ENCODE results near the gene DGKQ. TPM values are rescaled to one million over a fixed set of nuclear protein-coding genes. Genes with fewer than 3 reads are reported as not detected.

The DGKQ gene
- total and polyA plus RNA-seq, 2 of the 8 experiments (the other 6 are each of a cell fraction or from before 2014, with no cell fraction given) = 7.3 to 9.7 TPM

DNA sequence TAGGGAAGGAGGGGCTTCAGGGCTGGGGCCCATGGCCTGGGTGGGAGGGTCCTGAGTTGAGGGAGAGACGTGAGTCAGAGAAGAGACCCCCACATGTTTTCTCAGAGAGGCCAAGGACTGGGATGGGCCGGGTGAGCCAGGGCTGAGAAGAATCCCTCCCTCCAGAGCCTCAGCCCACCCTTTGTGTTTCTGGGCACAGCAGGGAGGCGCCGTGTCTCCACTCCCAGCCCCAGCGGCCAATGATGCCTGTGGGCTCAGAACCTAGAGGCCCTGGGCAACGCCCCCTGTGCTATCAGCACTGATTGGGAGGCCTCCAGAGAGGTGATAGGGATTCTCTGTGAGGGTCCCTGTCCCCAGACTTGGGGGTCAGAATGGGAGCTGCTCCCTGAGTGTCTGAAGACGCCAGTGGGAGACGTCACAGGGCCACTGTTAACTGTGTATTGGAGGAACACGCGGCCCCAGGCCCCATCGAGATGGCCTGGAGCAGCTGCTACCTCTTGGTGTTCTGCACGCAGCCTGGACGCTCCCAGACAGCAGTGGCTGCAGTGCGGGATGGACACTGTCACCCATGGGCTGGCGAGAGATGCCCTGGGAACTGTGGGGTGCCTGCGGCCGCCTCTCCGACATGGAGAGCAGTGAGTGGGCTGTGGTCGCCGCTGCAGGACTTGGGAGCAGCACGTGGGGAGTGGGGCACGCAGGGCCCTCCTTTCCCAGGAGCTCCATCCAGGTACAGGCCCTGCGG lies 46.5 kb upstream of the DGKQ start:
- Histone ChIP-seq H3K4me3 (ENCODE audit: extremely low read depth in 1 of 4, insufficient read depth in 2 of 4, low read depth in 3 of 4, low read length in 4 of 4) (no peak overlapping the region), H3K9ac (replicated peaks in 1 of 4; ENCODE audit: extremely low read depth in 1 of 4, low read depth in 3 of 4, low read length in 3 of 4) (no peak overlapping the region), H2BK20ac (ENCODE audit: low read length) (no peak overlapping the region), H4K8ac (ENCODE audit: extremely low read depth, insufficient read depth, low read length) (peak overlapping the region; percentile 85; the same call in 1 of the 2 replicates), H3K27me3 (replicated peaks in 1 of 4; ENCODE audit: control insufficient read depth in 3 of 4, extremely low read depth in 1 of 4, insufficient read depth in 3 of 4, low read length in 3 of 4) (no peaks in the 10 kb centered on the region), H2BK120ac (replicated peaks; ENCODE audit: low read depth, low read length) (no peak overlapping the region), H3K9me3 (ENCODE audit: insufficient read depth in 2 of 2, low read depth in 1 of 2, low read length in 1 of 2) (no peaks in the 10 kb centered on the region), H2BK12ac (ENCODE audit: low read depth, low read length) (no peak overlapping the region), H2AFZ (ENCODE audit: low read length) (no peak overlapping the region), H2AK5ac (ENCODE audit: low read depth, low read length) (0 out of 2 replicates have a peak overlapping the region, but pooled peaks have one; percentile 8), H3K23ac (ENCODE audit: insufficient read length) (no peak overlapping the region), H3K23me2 (ENCODE audit: low read depth, low read length) (no peaks in the 10 kb centered on the region), H2BK15ac (ENCODE audit: low read length) (no peak overlapping the region), H3K4me2 (ENCODE audit: insufficient read depth in 1 of 2, low read depth in 2 of 2, low read length in 2 of 2) (no peak overlapping the region), H3K27ac (ENCODE audit: low read depth, low read length) (no peak overlapping the region), H3K4ac (replicated peaks; ENCODE audit: insufficient read length, low read depth, low read length) (no peak overlapping the region), H3K79me2 (ENCODE audit: control insufficient read depth in 1 of 2, insufficient read depth in 2 of 2, low read length in 2 of 2) (no peaks in the 10 kb centered on the region), H3K4me1 (replicated peaks in 1 of 4; ENCODE audit: control insufficient read depth in 3 of 4, insufficient read depth in 4 of 4, low read length in 3 of 4) (peaks cover 0 to 6% (median 2%) of the 10 kb centered on the region in 4 experiments; a peak in 4 of 7 replicates), H3K56ac (replicated peaks; ENCODE audit: insufficient read length, low read depth, low read length) (no peak overlapping the region), H3K36me3 (ENCODE audit: control insufficient read depth in 2 of 4, insufficient read depth in 4 of 4, low read length in 3 of 4) (no peaks in the 10 kb centered on the region; a peak in 1 of 8 replicates), H3K18ac (ENCODE audit: extremely low read depth, low read length) (no peak overlapping the region), H3K79me1 (ENCODE audit: low read depth, low read length) (peaks cover 6% of the 10 kb centered on the region), H3K14ac (ENCODE audit: insufficient read length) (no peak overlapping the region), H4K5ac (ENCODE audit: insufficient read length, low read depth, low read length) (no peak overlapping the region), H4K20me1 (replicated peaks in 1 of 2; ENCODE audit: control insufficient read depth in 1 of 2, insufficient read depth in 2 of 2, low read length in 2 of 2) (peaks cover 2 to 15% of the 10 kb centered on the region in 2 experiments), H4K91ac (replicated peaks; ENCODE audit: insufficient read length, low read length) (no peak overlapping the region), H2BK5ac (ENCODE audit: low read depth, low read length) (no peak overlapping the region)
- ChIA-PET POLR2A (ENCODE audit: partially characterized antibody) (no interaction called here), CTCF (ENCODE audit: partially characterized antibody) (no interaction called here)
- FAIRE-seq (no peak), DNase-seq (ENCODE audit: low read depth in 1 of 2, low spot score in 2 of 2) (no peak)
- WGBS, 2 experiments (ENCODE audit: extremely low coverage in 1 of 2, insufficient coverage in 1 of 2, insufficient read length in 1 of 2, insufficient replicate concordance in 2 of 2, low coverage in 1 of 2, low lambda C conversion rate in 2 of 2, missing lambda C conversion rate in 1 of 2) = 79% methylated on average over 21 of the region's 23 CpGs; no CpG with 5 or more reads in 1 of the 2 experiments
- TF ChIP-seq TAF7 (optimal IDR thresholded peaks at IDR 0.05; ENCODE audit: borderline replicate concordance, low read depth, low read length) = no peak
- TF ChIP-seq RFX5 (IDR thresholded peaks at IDR 0.05; ENCODE audit: borderline replicate concordance, low read depth, low read length) = no peak
- TF ChIP-seq SRF (IDR thresholded peaks at IDR 0.05; ENCODE audit: low read depth, low read length) = no peak
- TF ChIP-seq YY1 (IDR thresholded peaks at IDR 0.05; ENCODE audit: low read depth, low read length) = no peak
- no peak for TF ChIP-seq POU5F1 (IDR thresholded peaks at IDR 0.05; ENCODE audit: low read depth, low read length)
- TF ChIP-seq EP300 (IDR thresholded peaks at IDR 0.05; ENCODE audit: borderline replicate concordance in 1 of 2, low read depth in 2 of 2, low read length in 2 of 2) = no peak
- TF ChIP-seq SUZ12 (IDR thresholded peaks at IDR 0.05; ENCODE audit: low read length) = no peak
- no peak for TF ChIP-seq BRCA1 (IDR thresholded peaks at IDR 0.05; ENCODE audit: low read depth, low read length)
- no peak for TF ChIP-seq CHD2 (IDR thresholded peaks at IDR 0.05; ENCODE audit: low read length)
- no peak for TF ChIP-seq CEBPB (IDR thresholded peaks at IDR 0.05; ENCODE audit: low read depth, low read length)
- no peak for TF ChIP-seq TAF1 (IDR thresholded peaks at IDR 0.05; ENCODE audit: low read depth, low read length)
- TF ChIP-seq CHD1 (IDR thresholded peaks at IDR 0.05; ENCODE audit: low read depth, low read length) = no peak
- TF ChIP-seq SIN3A (conservative IDR thresholded peaks at IDR 0.05 in 1 of 2, IDR thresholded peaks at IDR 0.05 in 1 of 2; ENCODE audit: low read depth in 1 of 2, low read length in 2 of 2) = no peak

Measured in H1 (cell line).